Kidney epithelial cell (primary cell): Measurements from ENCODE around the gene AQP3. TPM values are rescaled to one million over a fixed set of nuclear protein-coding genes. Genes with fewer than 3 reads are reported as not detected.
"Not testable (repeated sequence)": the region's sequence is repeated elsewhere in the genome, so short reads cannot be mapped to it uniquely, and the experiment has no call there.

Source experiments
- DNase-seq: peaks from one replicate; pipeline ENCODE4 v3.0.0-alpha.2; 2010; ENCODE audit warnings: low read depth
- H3K27me3 ChIP-seq: 2 replicates; pipeline ENCODE4 v1.6.0; 2011; ENCODE audit warnings: low read length; ENCODE audit not compliant: control insufficient read depth, insufficient read depth
- H3K36me3 ChIP-seq: 2 replicates; pipeline ENCODE4 v1.5.1; 2011; ENCODE audit warnings: low read length; ENCODE audit not compliant: control insufficient read depth, insufficient read depth
- H3K4me3 ChIP-seq: 2 replicates; pipeline ENCODE4 v1.5.1; 2011; ENCODE audit warnings: low read depth, mild to moderate bottlenecking, control low read depth, low read length
- total RNA-seq: library from RNA; depleted of rRNA; stranded (reverse); fragments of >200 nt; gene quantifications from 2 replicates; pipeline ENCODE4 v1.2.3, GENCODE V29; 2015
- TF ChIP-seq, protein P1 (sequence below): IDR thresholded peaks from 2 replicates; pipeline ENCODE4 v1.5.1; 2011; ENCODE audit warnings: mild to moderate bottlenecking, moderate library complexity, low read length, control low read depth, inconsistent platforms; ENCODE audit not compliant: insufficient read depth, poor library complexity, severe bottlenecking

AQP3 gene
- total RNA-seq, 1 donor from 2014 or later: 1.1 TPM

- no peaks in the 10 kb centered on the region for H3K27me3 ChIP-seq
- no peak overlapping the region for H3K4me3 ChIP-seq
- no peaks in the 10 kb centered on the region for H3K36me3 ChIP-seq
- TF ChIP-seq, protein P1, sequence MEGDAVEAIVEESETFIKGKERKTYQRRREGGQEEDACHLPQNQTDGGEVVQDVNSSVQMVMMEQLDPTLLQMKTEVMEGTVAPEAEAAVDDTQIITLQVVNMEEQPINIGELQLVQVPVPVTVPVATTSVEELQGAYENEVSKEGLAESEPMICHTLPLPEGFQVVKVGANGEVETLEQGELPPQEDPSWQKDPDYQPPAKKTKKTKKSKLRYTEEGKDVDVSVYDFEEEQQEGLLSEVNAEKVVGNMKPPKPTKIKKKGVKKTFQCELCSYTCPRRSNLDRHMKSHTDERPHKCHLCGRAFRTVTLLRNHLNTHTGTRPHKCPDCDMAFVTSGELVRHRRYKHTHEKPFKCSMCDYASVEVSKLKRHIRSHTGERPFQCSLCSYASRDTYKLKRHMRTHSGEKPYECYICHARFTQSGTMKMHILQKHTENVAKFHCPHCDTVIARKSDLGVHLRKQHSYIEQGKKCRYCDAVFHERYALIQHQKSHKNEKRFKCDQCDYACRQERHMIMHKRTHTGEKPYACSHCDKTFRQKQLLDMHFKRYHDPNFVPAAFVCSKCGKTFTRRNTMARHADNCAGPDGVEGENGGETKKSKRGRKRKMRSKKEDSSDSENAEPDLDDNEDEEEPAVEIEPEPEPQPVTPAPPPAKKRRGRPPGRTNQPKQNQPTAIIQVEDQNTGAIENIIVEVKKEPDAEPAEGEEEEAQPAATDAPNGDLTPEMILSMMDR: no peak
- no peak for DNase-seq
These were observed 18.0 kb downstream of the AQP3 start for GRCh38 chr9:33429256-33429985.

DNA sequence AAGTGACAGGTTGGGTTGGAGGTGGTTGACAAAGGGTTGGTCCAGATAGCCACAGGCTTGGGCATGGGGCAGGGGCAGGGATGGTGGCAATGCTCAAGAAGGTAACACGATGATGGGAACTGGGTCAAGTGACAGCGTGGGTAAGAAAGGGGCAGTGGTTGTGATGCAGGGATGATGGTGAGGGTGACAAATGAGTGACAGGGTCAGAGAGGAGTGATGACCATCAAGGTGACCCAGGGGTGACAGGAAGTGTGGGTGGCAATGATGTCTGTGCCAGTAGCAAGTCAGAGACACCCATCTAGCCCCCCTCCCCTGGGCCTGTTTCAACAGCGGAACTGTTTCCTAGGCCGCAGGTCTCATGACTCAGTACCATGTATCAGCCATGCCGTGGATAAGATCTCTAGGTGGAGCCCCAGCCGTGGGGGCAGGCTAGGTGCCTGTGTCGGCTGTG is 20.5 kb downstream of the AQP3 start:
- Histone ChIP-seq H3K27me3 (no peaks in the 10 kb centered on the region), H3K36me3 (no peaks in the 10 kb centered on the region), H3K4me3 (no peak overlapping the region)
- TF ChIP-seq, protein P1: no peak
- DNase-seq: no peak

DNA sequence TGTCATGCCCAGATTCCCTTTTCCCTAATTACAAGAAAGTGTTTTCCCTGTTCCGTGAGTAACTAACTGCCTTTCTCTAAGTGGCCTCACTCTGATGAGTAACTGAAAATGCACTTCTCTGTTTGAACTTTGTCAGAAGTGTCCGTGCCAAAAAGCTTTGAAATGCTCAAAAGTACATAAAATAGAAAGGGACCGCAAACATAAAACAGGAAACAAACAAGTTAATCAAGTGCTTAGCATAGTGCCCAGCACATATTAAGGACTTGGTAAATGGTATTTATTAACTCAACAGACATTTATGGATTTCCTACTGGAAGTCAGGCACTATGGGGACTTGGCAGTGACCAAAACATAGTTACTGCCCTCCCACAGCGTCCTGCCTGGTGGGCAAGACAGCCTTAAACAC is 22.3 kb downstream of the AQP3 start:
- no peak overlapping the region for H3K4me3 ChIP-seq
- H3K27me3 ChIP-seq: no peaks in the 10 kb centered on the region
- no peaks in the 10 kb centered on the region for H3K36me3 ChIP-seq
- no peak for DNase-seq
- TF ChIP-seq, protein P1: no peak

DNA sequence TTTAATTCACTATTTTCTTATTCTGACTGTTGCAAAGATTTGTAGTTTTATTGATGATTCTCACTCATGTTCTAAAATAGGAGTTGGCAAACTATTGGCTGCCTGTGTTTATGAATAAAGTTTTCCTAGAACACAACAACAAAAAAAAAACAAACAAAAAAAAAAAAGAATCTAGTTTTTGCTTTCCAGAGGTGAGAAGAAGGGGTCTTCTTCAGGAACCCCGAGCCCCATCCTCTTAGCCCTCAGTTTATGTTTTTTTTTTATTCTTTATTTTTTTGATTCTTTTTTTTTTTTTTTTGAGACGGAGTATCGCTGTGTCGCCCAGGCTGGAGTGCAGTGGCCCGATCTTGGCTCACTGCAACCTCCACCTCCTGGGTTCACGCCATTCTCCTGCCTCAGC is 22.9 kb downstream of the AQP3 start:
- not testable (repeated sequence) for H3K4me3 ChIP-seq, H3K27me3 ChIP-seq, DNase-seq, H3K36me3 ChIP-seq

DNA sequence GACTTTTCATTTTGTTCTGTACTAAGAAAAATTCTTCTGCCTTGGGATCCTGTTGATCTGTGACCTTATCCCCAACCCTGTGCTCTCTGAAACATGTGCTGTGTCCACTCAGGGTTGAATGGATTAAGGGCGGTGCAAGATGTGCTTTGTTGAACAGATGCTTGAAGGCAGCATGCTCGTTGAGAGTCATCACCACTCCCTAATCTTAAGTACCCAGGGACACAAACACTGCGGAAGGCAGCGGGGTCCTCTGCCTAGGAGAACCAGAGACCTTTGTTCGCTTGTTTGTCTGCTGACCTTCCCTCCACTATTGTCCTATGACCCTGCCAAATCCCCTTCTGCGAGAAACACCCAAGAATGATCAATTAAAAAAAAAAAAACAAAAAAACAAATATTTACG is 23.4 kb downstream of the AQP3 start:
- H3K27me3 ChIP-seq, DNase-seq, H3K36me3 ChIP-seq, H3K4me3 ChIP-seq: not testable (repeated sequence)

DNA sequence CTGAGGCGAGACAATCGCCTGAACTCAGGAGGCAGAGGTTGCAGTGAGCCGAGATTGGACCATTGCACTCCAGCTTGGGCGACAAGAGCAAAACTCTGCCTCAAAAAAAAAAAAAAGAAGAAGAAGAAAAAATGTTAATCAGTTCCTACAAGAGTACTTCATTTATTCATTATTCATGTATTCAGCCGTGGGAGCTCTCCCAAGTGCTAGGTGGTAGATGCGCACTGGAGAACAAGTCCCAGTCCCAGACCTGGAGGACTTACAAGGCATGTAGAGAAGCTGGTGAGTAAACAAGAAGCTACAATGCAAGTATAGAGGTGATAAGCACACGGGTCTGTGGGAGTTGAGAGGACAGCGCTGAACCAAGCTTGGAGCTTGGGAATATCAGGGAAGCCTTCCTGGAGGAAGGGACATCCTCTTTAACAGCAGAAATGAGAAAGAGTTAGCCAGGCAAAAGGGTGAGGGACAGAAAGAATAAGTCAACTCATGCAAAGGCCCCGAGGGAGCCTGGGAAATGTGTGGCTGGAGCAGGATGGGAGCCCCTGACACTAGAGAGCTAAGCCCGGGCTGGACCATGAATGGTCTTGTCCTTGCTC is 27.6 kb downstream of the AQP3 start:
- Histone ChIP-seq H3K4me3 (no peak overlapping the region), H3K27me3 (peaks cover 4% of the 10 kb centered on the region), H3K36me3 (no peaks in the 10 kb centered on the region)
- TF ChIP-seq, protein P1: no peak
- no peak for DNase-seq

GRCh38 chr9:33418090-33418489 is 29.3 kb downstream of the AQP3 start:
- Histone ChIP-seq H3K27me3 (peaks cover 4% of the 10 kb centered on the region), H3K36me3 (no peaks in the 10 kb centered on the region), H3K4me3 (no peak overlapping the region)
- no peak for DNase-seq
- TF ChIP-seq, protein P1: no peak
